DND-41 (cell line): ENCODE measurements around the gene INHBA.

ENCODE experiments used
- CTCF ChIP-seq: IDR thresholded peaks from 2 replicates; pipeline ENCODE4 v1.5.1; 2012; ENCODE audit warnings: borderline replicate concordance, low read length, moderate library complexity, mild to moderate bottlenecking; ENCODE audit not compliant: poor library complexity, severe bottlenecking; ENCODE audit errors: extremely low read depth
- EZH2 ChIP-seq: IDR thresholded peaks from 3 replicates; pipeline ENCODE4 v1.6.1; 2012; ENCODE audit warnings: borderline replicate concordance, low read depth, mild to moderate bottlenecking, moderate library complexity, low read length, inconsistent platforms; ENCODE audit not compliant: severe bottlenecking

GRCh38 chr7:41637049-41637448, 65.8 kb downstream of the INHBA start:
- TF ChIP-seq EZH2 = no peak
- no peak for TF ChIP-seq CTCF
